Keratinocyte (primary cell): ENCODE data around the gene GRIN2D. TPM values are rescaled to one million over a fixed set of nuclear protein-coding genes. Genes with fewer than 3 reads are reported as not detected.

Experiments
- DNase-seq: peaks from one replicate; pipeline ENCODE4 v3.0.0-alpha.2; 2011; ENCODE audit warnings: low read depth, missing footprints, low spot score
- FAIRE-seq: peaks from 2 replicates; lab custom pipeline; 2011; peaks lifted over from hg19 to GRCh38; lab: Jason Lieb, UNC
- H2AFZ ChIP-seq: 2 replicates; pipeline ENCODE4 v1.6.0; 2012; ENCODE audit warnings: low read length, control low read depth, inconsistent platforms; ENCODE audit not compliant: control insufficient read depth
- H3K27ac ChIP-seq: 2 replicates; pipeline ENCODE4 v1.5.1; 2011; ENCODE audit warnings: low read length; ENCODE audit not compliant: control insufficient read depth, insufficient read depth
- H3K27me3 ChIP-seq: 3 replicates; pipeline ENCODE4 v1.6.0; 2011; ENCODE audit warnings: low read length; ENCODE audit not compliant: control insufficient read depth, insufficient read depth; ENCODE audit errors: extremely low read depth
- H3K36me3 ChIP-seq, 2 experiments: 2 replicates in 1 of 2; 3 replicates in 1 of 2; pipeline ENCODE4 v1.5.1; 2011; ENCODE audit warnings: low read length in 2 of 2, mild to moderate bottlenecking in 1 of 2; ENCODE audit not compliant: control insufficient read depth in 2 of 2, insufficient read depth in 2 of 2; ENCODE audit errors: extremely low read depth in 1 of 2
- H3K4me1 ChIP-seq: 3 replicates; pipeline ENCODE4 v1.5.1; 2011; ENCODE audit warnings: low read length; ENCODE audit not compliant: control insufficient read depth, insufficient read depth; ENCODE audit errors: extremely low read depth
- H3K4me2 ChIP-seq: 3 replicates; pipeline ENCODE4 v1.6.0; 2011; ENCODE audit warnings: low read depth, low read length; ENCODE audit not compliant: control insufficient read depth, insufficient read depth; ENCODE audit errors: extremely low read depth
- H3K4me3 ChIP-seq, 3 experiments: fragments of 200-600 bp in 1 of 3; sonication (generic) in 1 of 3; 2 replicates in 2 of 3; 3 replicates in 1 of 3; pipeline ENCODE4 v1.5.1; 2011 to 2016; ENCODE audit warnings: low read length in 3 of 3, mild to moderate bottlenecking in 3 of 3, control low read depth in 2 of 3, inconsistent platforms in 1 of 3, low read depth in 1 of 3, mixed read lengths in 1 of 3, mixed run types in 1 of 3, moderate library complexity in 1 of 3; ENCODE audit not compliant: control insufficient read depth in 2 of 3, insufficient read depth in 2 of 3; ENCODE audit errors: extremely low read depth in 1 of 3
- H3K79me2 ChIP-seq: 2 replicates; pipeline ENCODE4 v1.6.0; 2012; ENCODE audit warnings: low read length; ENCODE audit not compliant: control insufficient read depth, insufficient read depth
- H3K9ac ChIP-seq: 3 replicates; pipeline ENCODE4 v1.6.0; 2011; ENCODE audit warnings: low read length; ENCODE audit not compliant: control insufficient read depth, insufficient read depth; ENCODE audit errors: extremely low read depth
- H3K9me1 ChIP-seq: 3 replicates; pipeline ENCODE4 v1.6.0; 2011; ENCODE audit warnings: low read length; ENCODE audit not compliant: control insufficient read depth, insufficient read depth; ENCODE audit errors: extremely low read depth
- H3K9me3 ChIP-seq: 2 replicates; pipeline ENCODE4 v1.5.1; 2012; ENCODE audit warnings: low read depth, low read length; ENCODE audit not compliant: control insufficient read depth
- H4K20me1 ChIP-seq: 3 replicates; pipeline ENCODE4 v1.6.0; 2011; ENCODE audit warnings: low read length; ENCODE audit not compliant: control insufficient read depth, insufficient read depth; ENCODE audit errors: extremely low read depth
- CTCF ChIP-seq, 3 experiments: IDR thresholded peaks in 1 of 3; conservative IDR thresholded peaks in 1 of 3; optimal IDR thresholded peaks in 1 of 3; 2 replicates in 2 of 3; 3 replicates in 1 of 3; pipeline versions ENCODE3 to v1.5.1; 2011; ENCODE audit warnings: low read length in 3 of 3, mild to moderate bottlenecking in 3 of 3, moderate library complexity in 2 of 3, control low read depth in 1 of 3, inconsistent platforms in 1 of 3; ENCODE audit not compliant: insufficient read depth in 2 of 3; ENCODE audit errors: extremely low read depth in 1 of 3
- EZH2 ChIP-seq: IDR thresholded peaks from one replicate; pipeline ENCODE4 v1.6.1; 2012; ENCODE audit warnings: inconsistent platforms, mild to moderate bottlenecking, low read length, moderate library complexity
- dilution Hi-C: fragments of 300-500 bp; cut with MboI; formaldehyde crosslinking; loops from one replicate; pipeline ENCODE4 v1.7.0; 2020; ENCODE audit warnings: low sequenced_read_pairs; ENCODE audit not compliant: extremely low pct_ligation_motif_present
- polyA plus RNA-seq, 5 experiments: library from polyadenylated mRNA; depleted of rRNA in 3 of 5; stranded (reverse) in 3 of 5; stranded (forward) in 1 of 5; unstranded in 1 of 5; fragments of >200 nt; gene quantifications; 1 replicate in 1 of 5; 2 replicates in 3 of 5; 3 replicates in 1 of 5; pipeline versions ENCODE4 v1.2.1 to v1.2.3, GENCODE V29; 2011 to 2012; ENCODE audit warnings: missing spikeins in 2 of 5, low read depth in 1 of 5, low replicate concordance in 1 of 5

GRIN2D gene
- polyA plus RNA-seq, 1 donor (not counting 4 experiments of a cell fraction or from before 2014, with no cell fraction given), result 0.04 TPM

GRCh38 chr19:48442116-48443035, 48.9 kb downstream of the GRIN2D start:
- no peak overlapping the region for H3K4me3 ChIP-seq
- H3K79me2 ChIP-seq, result peaks cover 11% of the 10 kb centered on the region
- DNase-seq (no peak), FAIRE-seq (no peak)
- no peak overlapping the region for H3K27ac ChIP-seq
- no peaks in the 10 kb centered on the region for H3K9me1 ChIP-seq
- dilution Hi-C loops, result no loop called here
- peaks cover 25% of the 10 kb centered on the region for H3K27me3 ChIP-seq
- H3K4me2 ChIP-seq, result no peak overlapping the region
- no peak overlapping the region for H3K9ac ChIP-seq
- H4K20me1 ChIP-seq, result no peaks in the 10 kb centered on the region
- H3K9me3 ChIP-seq, result no peaks in the 10 kb centered on the region
- peaks cover 19% of the 10 kb centered on the region for H3K4me1 ChIP-seq
- peaks cover 0 to 1% of the 10 kb centered on the region in 2 experiments for H3K36me3 ChIP-seq
- TF ChIP-seq CTCF (optimal IDR thresholded peaks at IDR 0.05 in 1 of 3, IDR thresholded peaks at IDR 0.05 in 1 of 3, conservative IDR thresholded peaks at IDR 0.05 in 1 of 3; ENCODE audit: extremely low read depth in 1 of 3, insufficient read depth in 2 of 3, low read length in 3 of 3) (no peak), EZH2 (no peak)
- no peak overlapping the region for H2AFZ ChIP-seq

GRCh38 chr19:48443256-48443655, 49.8 kb downstream of the GRIN2D start:
- Histone ChIP-seq H3K4me2 (no peak overlapping the region), H3K9me3 (no peaks in the 10 kb centered on the region), H3K4me3 (no peak overlapping the region), H3K36me3 (peaks cover 1 to 5% of the 10 kb centered on the region in 2 experiments), H3K79me2 (peaks cover 14% of the 10 kb centered on the region), H2AFZ (no peak overlapping the region), H4K20me1 (no peaks in the 10 kb centered on the region), H3K27ac (no peak overlapping the region), H3K4me1 (peaks cover 19% of the 10 kb centered on the region), H3K9me1 (no peaks in the 10 kb centered on the region), H3K9ac (no peak overlapping the region), H3K27me3 (peaks cover 25% of the 10 kb centered on the region)
- dilution Hi-C loops, result no loop called here
- FAIRE-seq, result no peak
- no peak for DNase-seq
- TF ChIP-seq CTCF (optimal IDR thresholded peaks at IDR 0.05 in 1 of 3, IDR thresholded peaks at IDR 0.05 in 1 of 3, conservative IDR thresholded peaks at IDR 0.05 in 1 of 3; ENCODE audit: extremely low read depth in 1 of 3, insufficient read depth in 2 of 3, low read length in 3 of 3) (no peak), EZH2 (no peak)

Other genes starting within 250 kb of the GRIN2D start
- gene LIG1, start 223.3 kb upstream of the GRIN2D start, polyA plus RNA-seq, result 10.6 to 19.0 TPM (median 16.5 TPM) in 3 replicates
- 0.28 to 0.46 TPM (median 0.41 TPM) in 3 replicates for gene ZSWIM9, start 223.0 kb upstream of the GRIN2D start, polyA plus RNA-seq
- gene CARD8, start 137.8 kb upstream of the GRIN2D start, polyA plus RNA-seq, result 5.0 to 6.2 TPM (median 5.2 TPM) in 3 replicates
- 0.23 to 0.45 TPM (median 0.27 TPM) in 3 replicates for gene ZNF114, start 123.6 kb upstream of the GRIN2D start, polyA plus RNA-seq
- 177 to 217 TPM (median 195 TPM) in 3 replicates for gene EMP3, start 68.1 kb upstream of the GRIN2D start, polyA plus RNA-seq
- gene TMEM143, start 29.7 kb upstream of the GRIN2D start, polyA plus RNA-seq, result 2.5 to 2.9 TPM (median 2.7 TPM) in 3 replicates
- not detected in 3 replicates for gene SYNGR4, start 29.3 kb upstream of the GRIN2D start, polyA plus RNA-seq
- gene KDELR1, start 2.1 kb upstream of the GRIN2D start, polyA plus RNA-seq, result 84.0 to 183 TPM (median 105 TPM) in 3 replicates
- gene GRWD1, start 52.3 kb downstream of the GRIN2D start, polyA plus RNA-seq, result 23.0 to 35.4 TPM (median 26.1 TPM) in 3 replicates
- 0.34 to 0.46 TPM (median 0.39 TPM) in 3 replicates for gene KCNJ14, start 61.9 kb downstream of the GRIN2D start, polyA plus RNA-seq
- gene CYTH2, start 75.7 kb downstream of the GRIN2D start, polyA plus RNA-seq, result 27.0 to 33.5 TPM (median 32.2 TPM) in 3 replicates
- gene LMTK3, start 118.2 kb downstream of the GRIN2D start, polyA plus RNA-seq, result 0.51 to 0.76 TPM (median 0.68 TPM) in 3 replicates
- 6.0 to 10.2 TPM (median 8.9 TPM) in 3 replicates for gene SULT2B1, start 158.5 kb downstream of the GRIN2D start, polyA plus RNA-seq
- gene SPACA4, start 213.1 kb downstream of the GRIN2D start, polyA plus RNA-seq, result 0.08 TPM in 1 of 3 replicates, not detected in the others
- 0.06 to 0.31 TPM (median 0.17 TPM) in 3 replicates for gene FAM83E, start 221.4 kb downstream of the GRIN2D start, polyA plus RNA-seq
- 1,010 to 1,534 TPM (median 1,015 TPM) in 3 replicates for gene RPL18, start 225.5 kb downstream of the GRIN2D start, polyA plus RNA-seq
- gene SPHK2, start 225.8 kb downstream of the GRIN2D start, polyA plus RNA-seq, result 2.8 to 3.8 TPM (median 3.4 TPM) in 3 replicates
- gene DBP, start 243.7 kb downstream of the GRIN2D start, polyA plus RNA-seq, result 0.79 to 2.0 TPM (median 1.0 TPM) in 3 replicates